HS-27A (cell line): Measurements from ENCODE around the gene ST6GALNAC2.
"Not testable (repeated sequence)": the region's sequence is repeated elsewhere in the genome, so short reads cannot be mapped to it uniquely, and the experiment has no call there.

ENCODE experiments used
- DNase-seq: peaks from one replicate; pipeline ENCODE4 v3.0.0-alpha.2; 2012; ENCODE audit warnings: low read depth, missing footprints

Gene ST6GALNAC2

GRCh38 chr17:76585649-76586593, at the start of gene ST6GALNAC2:
Gene ST6GALNAC2, minus strand, starts transcription at chr17:76585860. Its CDS starts 52 bp downstream, at chr17:76585808.
- no peak for DNase-seq

DNA sequence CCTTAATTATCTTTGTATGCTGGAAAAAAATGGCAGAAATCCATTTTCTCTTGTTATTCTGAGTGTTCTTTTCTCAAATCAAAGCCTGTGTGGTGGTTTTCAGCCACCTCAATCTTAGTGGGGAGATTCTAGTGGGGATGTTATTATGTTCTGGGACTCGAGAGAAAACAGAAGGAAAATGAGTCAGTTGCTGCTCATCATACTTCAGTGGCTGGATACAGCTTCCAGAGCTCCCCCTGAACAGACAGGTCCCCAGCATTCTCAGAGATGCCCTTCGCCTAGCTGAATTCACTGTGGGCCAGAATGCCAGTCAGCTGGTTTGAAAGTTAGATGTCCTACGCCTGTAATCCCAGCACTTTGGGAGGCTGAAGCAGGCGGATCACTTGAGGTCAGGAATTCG, 49.4 kb upstream of the ST6GALNAC2 start:
- DNase-seq = no peak

- no peak for DNase-seq
Measured at GRCh38 chr17:76633628-76634328, 48.1 kb upstream of the ST6GALNAC2 start.

DNA sequence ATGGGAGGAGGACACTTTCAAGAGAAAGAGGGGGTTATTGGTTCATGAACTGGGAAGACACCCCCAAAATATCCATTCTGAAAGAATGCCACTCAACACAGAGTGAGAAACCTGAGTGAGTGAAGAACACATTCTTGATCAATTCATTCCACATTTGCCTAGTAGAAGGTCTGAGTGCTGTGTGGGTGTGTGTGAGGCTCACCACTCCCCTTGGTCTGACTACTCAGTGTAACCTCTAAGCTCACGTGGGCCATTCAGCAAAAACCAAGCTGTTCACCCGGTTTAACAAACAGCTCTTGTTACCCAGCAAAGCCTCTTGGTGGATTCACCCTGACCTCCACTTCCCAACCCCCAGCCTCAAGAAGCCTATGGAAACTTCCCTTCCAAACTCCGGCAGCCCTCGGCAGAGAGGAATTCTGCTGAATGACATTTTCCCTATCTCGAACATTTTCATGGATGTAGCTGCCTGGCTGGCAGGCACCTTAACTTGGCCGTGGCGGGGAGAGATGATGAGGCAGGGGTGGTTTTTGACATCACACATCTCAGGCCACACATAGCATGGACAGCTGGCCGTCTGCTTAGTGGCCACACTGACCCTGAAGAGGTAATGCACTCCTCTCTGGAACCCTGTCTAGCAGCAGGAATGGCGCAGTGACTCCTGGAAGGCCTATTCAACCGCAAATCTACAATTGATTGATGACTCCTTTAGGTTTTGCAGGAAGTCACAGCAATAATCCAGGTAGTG, 46.3 kb upstream of the ST6GALNAC2 start:
- DNase-seq = no peak

GRCh38 chr17:76630151-76630550, 44.5 kb upstream of the ST6GALNAC2 start:
- no peak for DNase-seq

DNA sequence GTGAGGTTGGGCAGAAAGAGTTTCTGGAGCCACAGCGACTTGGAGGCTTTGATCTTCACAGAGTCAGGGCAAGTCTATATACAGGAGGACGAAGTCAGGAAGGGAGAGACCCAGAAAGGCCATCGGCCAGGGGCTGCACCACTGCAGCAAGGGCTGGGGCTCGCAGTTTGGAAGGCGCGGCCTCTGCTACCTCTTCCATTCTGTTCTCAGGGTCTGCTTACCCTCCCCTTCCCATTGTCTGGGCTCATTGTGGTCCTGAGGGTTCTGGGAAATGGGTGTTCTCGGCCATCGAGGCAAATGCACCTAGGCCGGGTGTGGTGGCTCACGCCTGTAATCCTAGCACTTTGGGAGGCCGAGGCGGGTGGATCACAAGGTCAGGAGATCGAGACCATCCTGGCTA, 41.9 kb upstream of the ST6GALNAC2 start:
- DNase-seq = no peak

DNA sequence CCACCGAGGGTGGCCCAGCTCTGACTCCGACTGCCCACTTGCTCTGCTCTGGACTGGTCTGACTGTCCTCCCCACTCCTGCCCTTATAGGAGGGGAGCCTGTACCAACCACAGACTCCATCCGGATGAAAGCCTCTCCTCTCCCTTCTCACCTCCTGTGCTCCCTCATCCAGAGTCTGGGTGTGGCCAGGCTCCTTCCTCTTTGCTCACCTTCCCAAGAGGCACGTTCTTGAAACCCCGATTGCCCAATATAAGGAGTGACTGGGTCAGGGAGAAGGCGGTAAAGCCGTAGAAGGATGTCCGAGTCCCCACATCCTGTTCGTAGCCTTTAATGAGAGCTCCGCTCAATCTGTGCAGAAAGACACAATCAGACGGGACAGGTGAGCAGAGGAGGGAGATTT, 40.8 kb upstream of the ST6GALNAC2 start:
- no peak for DNase-seq

- no peak for DNase-seq
Measured at GRCh38 chr17:76625496-76625895, 39.8 kb upstream of the ST6GALNAC2 start.

DNA sequence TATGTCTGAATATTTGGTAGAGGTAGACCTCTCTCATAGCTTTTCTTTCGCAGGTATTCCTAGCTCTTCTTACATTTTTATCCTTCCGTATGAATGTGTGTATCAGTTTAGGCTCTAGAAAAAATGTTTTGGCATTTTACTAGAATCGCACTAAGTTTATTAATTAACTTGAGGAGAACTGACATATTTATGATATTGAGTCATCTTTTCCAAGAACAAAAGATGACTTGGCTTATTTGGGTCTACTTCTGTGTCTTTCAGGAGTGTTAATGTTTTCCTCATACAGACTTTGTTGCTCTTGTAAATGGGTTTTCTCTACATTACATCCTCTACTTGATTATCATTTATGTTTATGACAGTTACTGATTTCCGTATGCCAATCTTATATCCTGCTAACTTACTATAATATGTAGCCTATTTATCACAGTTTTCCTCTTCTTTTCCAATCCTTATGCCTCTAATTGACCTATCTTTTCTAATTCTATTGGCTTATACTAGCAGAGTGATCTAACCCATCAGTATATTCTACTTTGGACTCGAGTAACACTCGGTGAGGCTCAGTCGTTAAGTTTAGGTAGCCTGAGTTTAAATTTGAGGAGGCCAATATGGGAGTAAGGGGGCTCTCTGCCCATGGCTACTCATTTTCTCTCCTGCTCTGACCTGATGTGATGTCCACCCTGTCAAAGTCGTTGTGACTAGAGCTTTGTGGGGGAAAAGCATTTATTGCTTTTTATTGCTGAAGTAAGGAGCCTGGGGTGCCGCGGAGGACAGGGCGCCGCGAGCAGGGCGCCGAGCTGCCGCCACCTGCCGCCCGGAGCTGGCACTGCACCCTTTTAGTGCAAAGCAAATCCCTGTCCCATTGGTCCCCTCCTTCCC, 37.8 kb upstream of the ST6GALNAC2 start:
- no peak for DNase-seq

GRCh38 chr17:76617838-76618237, 32.2 kb upstream of the ST6GALNAC2 start:
- DNase-seq = no peak

- no peak for DNase-seq
Measured at GRCh38 chr17:76614912-76615617, 29.4 kb upstream of the ST6GALNAC2 start.

DNA sequence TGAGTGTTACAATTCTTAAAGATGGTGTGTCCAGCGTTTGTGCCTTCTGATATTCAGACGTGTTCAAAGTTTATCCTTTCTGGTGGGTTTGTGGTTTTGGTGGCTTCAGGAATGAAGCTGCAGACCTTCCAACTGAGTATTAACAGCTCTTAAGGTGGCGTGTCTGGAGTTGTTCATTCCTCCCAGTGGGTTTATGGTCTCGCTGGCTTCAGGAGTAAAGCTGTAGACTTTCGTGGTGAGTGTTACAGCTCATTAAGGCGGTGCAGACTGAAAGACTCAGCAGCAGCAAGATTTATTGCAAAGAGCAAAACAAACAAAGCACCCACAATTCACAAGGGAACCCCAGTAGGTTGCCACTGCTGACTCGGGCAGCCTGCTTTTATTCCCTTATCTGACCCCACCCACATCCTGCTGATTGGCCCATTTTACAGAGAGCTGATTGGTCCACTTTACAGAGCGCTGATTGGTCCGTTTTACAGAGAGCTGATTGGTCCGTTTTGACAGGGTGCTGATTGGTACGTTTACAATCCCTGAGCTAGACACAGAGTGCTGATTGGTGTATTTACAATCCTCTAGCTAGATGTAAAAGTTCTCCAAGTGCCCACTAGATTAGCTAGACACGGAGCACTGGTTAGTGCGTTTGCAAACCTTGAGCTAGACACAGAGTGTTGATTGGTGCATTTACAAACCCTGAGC, 28.6 kb upstream of the ST6GALNAC2 start:
- not testable (repeated sequence) for DNase-seq

DNA sequence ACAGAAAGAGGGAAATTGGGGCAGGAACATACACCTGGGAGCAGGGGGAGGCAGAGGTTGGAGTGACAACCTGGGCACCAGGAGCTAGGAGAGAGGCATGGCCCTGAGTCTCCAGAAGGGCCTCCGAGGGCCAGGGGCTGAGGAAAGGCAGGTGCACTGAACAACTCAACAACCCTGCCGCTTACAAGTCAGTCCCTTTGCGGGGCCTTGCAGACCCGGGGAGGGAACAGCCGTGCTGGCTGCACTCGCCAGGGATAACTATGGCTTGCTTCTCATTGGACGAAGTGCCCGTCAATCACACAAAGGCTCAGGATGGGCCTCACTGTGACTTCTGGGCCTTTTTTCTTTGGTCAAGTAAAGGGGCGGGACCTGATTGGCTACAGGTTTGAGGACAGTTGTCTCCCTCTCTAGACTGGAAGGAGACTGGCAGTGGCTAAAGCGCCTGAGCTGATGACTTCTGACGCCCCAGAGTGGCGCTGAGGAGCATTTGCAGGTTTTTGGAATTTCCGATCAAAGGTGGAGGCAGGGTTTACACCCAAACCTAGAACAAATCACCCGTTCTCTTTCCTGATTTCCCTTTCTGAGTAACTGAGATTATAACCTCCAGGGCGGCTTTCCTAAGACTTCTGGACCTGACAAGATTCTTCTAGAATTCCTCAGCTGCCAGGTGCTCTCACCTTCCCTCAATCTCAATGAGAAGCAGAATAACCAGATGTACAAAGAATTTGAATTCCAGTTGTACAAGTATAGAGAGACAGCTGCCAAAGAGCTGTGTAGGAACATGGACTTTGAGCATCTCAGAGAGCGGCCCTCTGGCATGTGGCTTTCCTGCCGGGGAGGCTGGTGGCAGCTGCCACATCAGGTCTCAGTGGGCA, 27.6 kb upstream of the ST6GALNAC2 start:
- DNase-seq = no peak

DNA sequence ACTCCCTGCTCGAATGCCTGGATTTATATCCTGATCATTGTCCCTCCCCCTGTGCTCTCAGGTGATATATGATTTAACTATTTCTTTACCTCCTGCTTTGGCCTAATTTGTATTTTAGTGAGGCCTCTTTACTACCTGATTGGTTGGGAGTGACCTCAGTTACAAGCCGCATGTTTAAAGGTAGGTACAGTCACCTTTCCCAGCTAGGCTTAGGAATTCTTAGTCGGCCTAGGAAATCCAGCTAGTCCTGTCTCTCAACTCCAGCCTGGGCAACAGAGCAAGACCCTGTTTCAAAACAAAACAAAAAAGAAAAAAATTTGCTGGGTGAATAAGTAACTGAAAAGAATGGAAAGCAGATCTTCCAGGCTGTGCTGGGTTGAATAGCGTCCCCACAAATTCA, 26.8 kb upstream of the ST6GALNAC2 start:
- no peak for DNase-seq

DNA sequence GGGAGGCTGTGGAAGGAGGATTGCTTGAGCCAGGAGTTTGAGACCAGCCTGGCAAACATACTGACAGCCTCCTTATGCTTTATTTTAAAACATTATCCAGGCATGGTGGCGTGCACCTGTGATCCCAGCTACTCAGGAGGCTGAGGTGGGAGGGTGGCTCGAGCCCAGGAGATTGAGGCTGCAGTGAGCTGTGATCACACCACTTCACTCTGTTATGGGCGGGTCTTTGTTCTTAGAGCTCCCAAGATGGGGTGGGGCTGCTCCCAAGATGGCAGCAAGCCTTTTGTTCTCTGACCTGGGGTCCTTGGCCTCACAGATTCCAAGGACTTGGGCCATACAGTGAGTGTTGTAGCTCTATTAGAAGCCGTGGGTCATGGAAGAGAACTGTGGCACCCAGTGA, 26.1 kb upstream of the ST6GALNAC2 start:
- DNase-seq = no peak

DNA sequence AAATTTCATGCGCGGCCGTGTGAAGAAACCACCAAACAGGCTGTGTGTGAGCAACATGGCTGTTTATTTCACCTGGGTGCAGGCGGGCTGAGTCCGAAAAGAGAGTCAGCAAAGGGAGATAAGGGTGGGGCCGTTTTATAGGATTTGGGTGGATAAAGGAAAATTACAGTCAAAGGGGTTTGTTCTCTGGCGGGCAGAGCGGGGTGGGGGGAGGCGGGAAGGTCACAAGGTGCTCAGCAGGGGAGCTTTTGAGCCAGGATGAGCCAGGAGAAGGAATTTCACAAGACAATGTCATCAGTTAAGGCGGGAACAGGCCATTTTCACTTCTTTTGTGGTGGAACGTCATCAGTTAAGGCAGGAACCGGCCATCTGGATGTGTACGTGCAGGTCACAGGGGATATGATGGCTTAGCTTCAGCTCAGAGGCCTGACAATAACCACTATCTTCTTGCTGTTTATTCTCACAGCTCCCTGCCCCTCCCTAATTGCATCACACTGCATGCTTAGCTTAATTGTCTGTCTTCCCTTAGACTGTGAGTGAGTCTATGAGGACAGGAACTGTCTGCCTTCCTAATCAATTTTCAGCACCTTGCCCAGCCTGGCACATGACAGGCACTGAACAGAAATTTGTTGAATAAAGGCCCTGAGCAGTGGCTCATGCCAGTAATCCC, 25.6 kb upstream of the ST6GALNAC2 start:
- DNase-seq = not testable (repeated sequence)

- DNase-seq = not testable (repeated sequence)
Measured at GRCh38 chr17:76606685-76607084, 21.0 kb upstream of the ST6GALNAC2 start.

DNA sequence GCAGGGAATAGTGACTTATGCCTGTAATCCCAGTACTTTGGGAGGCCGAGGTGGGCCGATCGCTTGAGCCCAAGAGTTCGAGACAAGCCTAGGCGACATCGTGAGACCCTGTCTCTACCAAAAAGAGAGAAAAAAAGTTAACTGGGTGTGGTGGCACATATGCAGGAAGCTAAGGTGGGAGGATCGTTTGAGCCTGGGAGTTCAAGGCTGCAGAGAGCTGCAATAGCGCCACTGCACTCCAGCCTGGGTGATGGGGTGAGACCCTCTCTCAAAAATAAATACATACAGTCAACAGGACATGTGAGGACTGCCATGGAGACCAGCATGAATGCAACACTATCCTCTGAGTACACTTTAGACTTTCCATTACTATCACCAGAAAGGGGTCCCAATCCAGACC, 15.4 kb upstream of the ST6GALNAC2 start:
- DNase-seq = no peak
